ENCODE results near the gene NFATC2.

Gene NFATC2

DNA sequence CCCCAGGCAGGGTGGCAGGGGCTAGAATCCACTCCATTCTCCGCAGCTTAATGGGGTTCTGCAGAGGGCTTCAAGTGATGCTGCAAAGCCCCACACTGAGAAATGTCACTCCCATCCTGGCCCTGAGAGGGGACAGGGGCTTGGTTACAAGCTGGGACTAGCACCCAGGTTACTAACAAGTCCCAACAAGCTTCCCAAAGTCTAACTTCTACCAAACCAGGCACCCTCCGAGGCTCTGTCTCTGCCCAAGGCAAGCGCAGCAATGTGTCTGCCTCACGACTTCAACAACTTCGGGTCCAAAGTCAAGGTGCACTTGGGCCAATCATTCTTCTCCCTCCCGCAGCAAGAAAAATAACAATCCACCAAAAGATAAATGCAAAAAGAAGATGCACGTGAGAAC, 45.6 kb downstream of the NFATC2 start (continued):
- TF ChIP-seq PPARA (CRISPR knock-in tag; IDR thresholded peaks at IDR 0.05; ENCODE audit: borderline replicate concordance) (no peak), TCF4 (CRISPR knock-in tag; IDR thresholded peaks at IDR 0.05; ENCODE audit: borderline replicate concordance) (no peak), GLIS3 (CRISPR knock-in tag; IDR thresholded peaks at IDR 0.05) (no peak)

- TF ChIP-seq ARNTL (CRISPR knock-in tag; IDR thresholded peaks at IDR 0.05; ENCODE audit: borderline replicate concordance, low read depth), result no peak
- TF ChIP-seq OSR1 (CRISPR knock-in tag; IDR thresholded peaks at IDR 0.05), result no peak
- no peak for TF ChIP-seq ZNF8 (CRISPR knock-in tag; IDR thresholded peaks at IDR 0.05)
- ATAC-seq, result no peak
Measured at GRCh38 chr20:51495921-51496545, 46.5 kb downstream of the NFATC2 start.

GRCh38 chr20:51495291-51495690, 47.2 kb downstream of the NFATC2 start:
- no peak for TF ChIP-seq OSR1 (CRISPR knock-in tag; IDR thresholded peaks at IDR 0.05)
- no peak for TF ChIP-seq ZFP30 (CRISPR knock-in tag; IDR thresholded peaks at IDR 0.05)
- no peak for TF ChIP-seq GLIS3 (CRISPR knock-in tag; IDR thresholded peaks at IDR 0.05)
- TF ChIP-seq ISL1 (CRISPR knock-in tag; IDR thresholded peaks at IDR 0.05), result no peak
- no peak for TF ChIP-seq CSDC2 (CRISPR knock-in tag; IDR thresholded peaks at IDR 0.05)
- no peak for TF ChIP-seq TSHZ2 (CRISPR knock-in tag; IDR thresholded peaks at IDR 0.05)
- TF ChIP-seq ZC3H10 (CRISPR knock-in tag; IDR thresholded peaks at IDR 0.05), result no peak
- no peak for TF ChIP-seq POU6F1 (CRISPR knock-in tag; IDR thresholded peaks at IDR 0.05; ENCODE audit: borderline replicate concordance, low read depth)
- TF ChIP-seq, protein P1, sequence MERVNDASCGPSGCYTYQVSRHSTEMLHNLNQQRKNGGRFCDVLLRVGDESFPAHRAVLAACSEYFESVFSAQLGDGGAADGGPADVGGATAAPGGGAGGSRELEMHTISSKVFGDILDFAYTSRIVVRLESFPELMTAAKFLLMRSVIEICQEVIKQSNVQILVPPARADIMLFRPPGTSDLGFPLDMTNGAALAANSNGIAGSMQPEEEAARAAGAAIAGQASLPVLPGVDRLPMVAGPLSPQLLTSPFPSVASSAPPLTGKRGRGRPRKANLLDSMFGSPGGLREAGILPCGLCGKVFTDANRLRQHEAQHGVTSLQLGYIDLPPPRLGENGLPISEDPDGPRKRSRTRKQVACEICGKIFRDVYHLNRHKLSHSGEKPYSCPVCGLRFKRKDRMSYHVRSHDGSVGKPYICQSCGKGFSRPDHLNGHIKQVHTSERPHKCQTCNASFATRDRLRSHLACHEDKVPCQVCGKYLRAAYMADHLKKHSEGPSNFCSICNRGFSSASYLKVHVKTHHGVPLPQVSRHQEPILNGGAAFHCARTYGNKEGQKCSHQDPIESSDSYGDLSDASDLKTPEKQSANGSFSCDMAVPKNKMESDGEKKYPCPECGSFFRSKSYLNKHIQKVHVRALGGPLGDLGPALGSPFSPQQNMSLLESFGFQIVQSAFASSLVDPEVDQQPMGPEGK (CRISPR knock-in tag; IDR thresholded peaks at IDR 0.05; ENCODE audit: borderline replicate concordance), result no peak
- no peak for TF ChIP-seq SNAI2 (CRISPR knock-in tag; IDR thresholded peaks at IDR 0.05)
- TF ChIP-seq ESRRG (CRISPR knock-in tag; IDR thresholded peaks at IDR 0.05), result no peak
- TF ChIP-seq ZFP3 (CRISPR knock-in tag; IDR thresholded peaks at IDR 0.05), result no peak
- no peak for TF ChIP-seq RARB (CRISPR knock-in tag; IDR thresholded peaks at IDR 0.05)
- ATAC-seq, result no peak

GRCh38 chr20:51494241-51495110, 48.0 kb downstream of the NFATC2 start:
- ATAC-seq, result no peak
- TF ChIP-seq, protein P1 (CRISPR knock-in tag; IDR thresholded peaks at IDR 0.05; ENCODE audit: borderline replicate concordance), result no peak
- TF ChIP-seq CSDC2 (CRISPR knock-in tag; IDR thresholded peaks at IDR 0.05) (no peak), TSHZ2 (CRISPR knock-in tag; IDR thresholded peaks at IDR 0.05) (no peak), GLIS3 (CRISPR knock-in tag; IDR thresholded peaks at IDR 0.05) (no peak), ZNF8 (CRISPR knock-in tag; IDR thresholded peaks at IDR 0.05) (no peak), POU6F1 (CRISPR knock-in tag; IDR thresholded peaks at IDR 0.05; ENCODE audit: borderline replicate concordance, low read depth) (no peak), OSR1 (CRISPR knock-in tag; IDR thresholded peaks at IDR 0.05) (no peak), SNAI2 (CRISPR knock-in tag; IDR thresholded peaks at IDR 0.05) (no peak)
- TF ChIP-seq, protein P2, sequence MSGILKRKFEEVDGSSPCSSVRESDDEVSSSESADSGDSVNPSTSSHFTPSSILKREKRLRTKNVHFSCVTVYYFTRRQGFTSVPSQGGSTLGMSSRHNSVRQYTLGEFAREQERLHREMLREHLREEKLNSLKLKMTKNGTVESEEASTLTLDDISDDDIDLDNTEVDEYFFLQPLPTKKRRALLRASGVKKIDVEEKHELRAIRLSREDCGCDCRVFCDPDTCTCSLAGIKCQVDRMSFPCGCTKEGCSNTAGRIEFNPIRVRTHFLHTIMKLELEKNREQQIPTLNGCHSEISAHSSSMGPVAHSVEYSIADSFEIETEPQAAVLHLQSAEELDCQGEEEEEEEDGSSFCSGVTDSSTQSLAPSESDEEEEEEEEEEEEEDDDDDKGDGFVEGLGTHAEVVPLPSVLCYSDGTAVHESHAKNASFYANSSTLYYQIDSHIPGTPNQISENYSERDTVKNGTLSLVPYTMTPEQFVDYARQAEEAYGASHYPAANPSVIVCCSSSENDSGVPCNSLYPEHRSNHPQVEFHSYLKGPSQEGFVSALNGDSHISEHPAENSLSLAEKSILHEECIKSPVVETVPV (CRISPR knock-in tag; IDR thresholded peaks at IDR 0.05), result no peak
